OCI-LY1 (cell line): ENCODE results near the gene MXRA8.
A peak's percentile ranks its signal among the peaks of the same experiment; 100 is the strongest.
"Not testable (repeated sequence)": the region's sequence is repeated elsewhere in the genome, so short reads cannot be mapped to it uniquely, and the experiment has no call there.

Source experiments
- H2AFZ ChIP-seq: fragments of 200-600 bp; sonication (generic), shearing (Covaris generic); 2 replicates; pipeline ENCODE4 v1.6.0; 2014; ENCODE audit warnings: antibody characterized with exemption, mild to moderate bottlenecking, low read length
- H3F3A ChIP-seq: fragments of 200-600 bp; sonication (generic), shearing (Covaris generic); 2 replicates; pipeline ENCODE4 v1.6.0; 2014; ENCODE audit warnings: mild to moderate bottlenecking, antibody characterized with exemption, low read length, moderate library complexity; ENCODE audit not compliant: insufficient read depth
- H3K27ac ChIP-seq: fragments of 200-600 bp; sonication (generic); 2 replicates; pipeline ENCODE4 v1.5.1; 2014; ENCODE audit warnings: low read length, mixed run types, mild to moderate bottlenecking, low read depth; ENCODE audit not compliant: poor library complexity, severe bottlenecking
- H3K27me3 ChIP-seq: fragments of 200-600 bp; sonication (generic); 2 replicates; pipeline ENCODE4 v1.6.0; 2014; ENCODE audit warnings: antibody characterized with exemption, mild to moderate bottlenecking, low read length, moderate library complexity; ENCODE audit not compliant: insufficient read depth
- H3K36me3 ChIP-seq: fragments of 200-600 bp; sonication (generic); 2 replicates; pipeline ENCODE4 v1.6.1; 2014; ENCODE audit warnings: mild to moderate bottlenecking, antibody characterized with exemption, low read length, moderate library complexity, mixed read lengths; ENCODE audit not compliant: insufficient read depth
- H3K4me1 ChIP-seq: fragments of 200-600 bp; sonication (generic); 2 replicates; pipeline ENCODE4 v1.5.1; 2014; ENCODE audit warnings: mild to moderate bottlenecking, low read length, moderate library complexity; ENCODE audit not compliant: insufficient read depth, severe bottlenecking
- H3K4me2 ChIP-seq: fragments of 200-600 bp; sonication (generic), shearing (Covaris generic); 2 replicates; pipeline ENCODE4 v1.6.1; 2014; ENCODE audit warnings: low read length
- H3K4me3 ChIP-seq: fragments of 200-600 bp; sonication (generic); 2 replicates; pipeline ENCODE4 v1.5.1; 2014; ENCODE audit warnings: low read length, low read depth, mild to moderate bottlenecking, mixed read lengths; ENCODE audit not compliant: poor library complexity, severe bottlenecking
- H3K79me2 ChIP-seq: fragments of 200-600 bp; shearing (Covaris generic); 2 replicates; pipeline ENCODE4 v1.6.1; 2016; ENCODE audit warnings: mixed run types, low read length, mixed read lengths; ENCODE audit not compliant: insufficient read depth
- H3K9ac ChIP-seq: fragments of 200-600 bp; sonication (generic), shearing (Covaris generic); 2 replicates; pipeline ENCODE4 v1.6.1; 2014; ENCODE audit warnings: mild to moderate bottlenecking, low read length, mixed read lengths
- H3K9me2 ChIP-seq: fragments of 200-600 bp; sonication (generic), shearing (Covaris generic); 2 replicates; pipeline ENCODE4 v1.6.1; 2014; ENCODE audit warnings: low read depth, mild to moderate bottlenecking, low read length, mixed read lengths
- H3K9me3 ChIP-seq: fragments of 200-600 bp; shearing (Covaris generic); 2 replicates; pipeline ENCODE4 v1.6.1; 2014; ENCODE audit warnings: low read length, mixed read lengths
- H4K20me1 ChIP-seq: fragments of 200-600 bp; sonication (generic), shearing (Covaris generic); 2 replicates; pipeline ENCODE4 v1.6.0; 2016; ENCODE audit warnings: mild to moderate bottlenecking, low read length; ENCODE audit not compliant: insufficient read depth
- EZH2 ChIP-seq: fragments of 200-600 bp; sonication (generic), shearing (Covaris generic); IDR thresholded peaks from 2 replicates; pipeline ENCODE4 v1.8.0; 2017; ENCODE audit warnings: borderline replicate concordance, mixed run types, mild to moderate bottlenecking, antibody characterized with exemption, low read length, moderate library complexity, mixed read lengths
- TF ChIP-seq, protein P1 (sequence below): fragments of 200-600 bp; sonication (generic), shearing (Covaris generic); IDR thresholded peaks from 2 replicates; pipeline ENCODE4 v1.5.1; 2017; ENCODE audit warnings: mild to moderate bottlenecking, antibody characterized with exemption, low read length, moderate library complexity, mixed read lengths

Gene MXRA8

DNA sequence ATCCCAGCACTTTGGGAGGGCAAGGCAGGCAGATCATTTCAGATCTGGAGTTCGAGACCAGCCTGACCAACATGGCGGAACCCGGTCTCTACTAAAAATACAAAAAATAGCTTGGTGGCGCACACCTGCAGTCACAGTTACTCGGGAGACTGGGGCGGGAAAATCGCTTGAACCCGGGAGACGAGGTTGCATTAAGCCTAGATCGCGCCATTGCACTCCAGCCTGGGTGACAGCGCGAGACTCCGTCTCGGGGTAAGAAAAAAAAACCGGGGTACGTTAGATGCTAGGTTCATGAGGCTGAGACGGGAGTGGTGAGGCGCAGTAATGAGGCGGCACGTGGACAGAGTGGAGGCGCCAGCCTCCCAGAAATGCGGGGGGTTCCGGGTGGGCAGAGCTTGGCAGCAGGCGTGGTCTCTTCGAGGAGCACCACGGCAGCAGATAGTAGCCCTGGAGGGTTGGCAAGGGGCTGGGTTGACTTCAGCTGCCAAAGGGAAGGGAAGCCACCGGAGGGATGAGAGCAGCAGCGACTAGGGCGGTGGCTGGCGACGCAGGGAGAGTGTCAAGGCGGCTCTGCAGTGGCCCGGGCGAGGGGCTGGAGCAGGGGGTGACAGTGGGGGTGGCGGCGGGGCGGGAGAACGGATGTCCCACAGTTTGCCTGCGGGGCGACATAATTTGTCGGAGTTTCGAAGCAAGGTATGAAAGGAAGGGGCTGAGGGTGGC is 47.9 kb upstream of the MXRA8 start:
- Histone ChIP-seq H3K36me3 (peaks cover 65% of the 10 kb centered on the region), H3F3A (no peaks in the 10 kb centered on the region), H3K9me2 (no peaks in the 10 kb centered on the region), H3K4me1 (peaks cover 27% of the 10 kb centered on the region), H3K4me2 (peak overlapping the region; percentile 96), H2AFZ (no peak overlapping the region), H3K27ac (peak overlapping the region; percentile 13), H3K27me3 (no peaks in the 10 kb centered on the region), H3K9me3 (no peaks in the 10 kb centered on the region), H3K9ac (peak overlapping the region; percentile 86), H4K20me1 (no peaks in the 10 kb centered on the region), H3K79me2 (peaks cover 27% of the 10 kb centered on the region), H3K4me3 (peak overlapping the region; percentile 78)
- TF ChIP-seq, protein P1, sequence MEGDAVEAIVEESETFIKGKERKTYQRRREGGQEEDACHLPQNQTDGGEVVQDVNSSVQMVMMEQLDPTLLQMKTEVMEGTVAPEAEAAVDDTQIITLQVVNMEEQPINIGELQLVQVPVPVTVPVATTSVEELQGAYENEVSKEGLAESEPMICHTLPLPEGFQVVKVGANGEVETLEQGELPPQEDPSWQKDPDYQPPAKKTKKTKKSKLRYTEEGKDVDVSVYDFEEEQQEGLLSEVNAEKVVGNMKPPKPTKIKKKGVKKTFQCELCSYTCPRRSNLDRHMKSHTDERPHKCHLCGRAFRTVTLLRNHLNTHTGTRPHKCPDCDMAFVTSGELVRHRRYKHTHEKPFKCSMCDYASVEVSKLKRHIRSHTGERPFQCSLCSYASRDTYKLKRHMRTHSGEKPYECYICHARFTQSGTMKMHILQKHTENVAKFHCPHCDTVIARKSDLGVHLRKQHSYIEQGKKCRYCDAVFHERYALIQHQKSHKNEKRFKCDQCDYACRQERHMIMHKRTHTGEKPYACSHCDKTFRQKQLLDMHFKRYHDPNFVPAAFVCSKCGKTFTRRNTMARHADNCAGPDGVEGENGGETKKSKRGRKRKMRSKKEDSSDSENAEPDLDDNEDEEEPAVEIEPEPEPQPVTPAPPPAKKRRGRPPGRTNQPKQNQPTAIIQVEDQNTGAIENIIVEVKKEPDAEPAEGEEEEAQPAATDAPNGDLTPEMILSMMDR = no peak
- no peak for TF ChIP-seq EZH2

DNA sequence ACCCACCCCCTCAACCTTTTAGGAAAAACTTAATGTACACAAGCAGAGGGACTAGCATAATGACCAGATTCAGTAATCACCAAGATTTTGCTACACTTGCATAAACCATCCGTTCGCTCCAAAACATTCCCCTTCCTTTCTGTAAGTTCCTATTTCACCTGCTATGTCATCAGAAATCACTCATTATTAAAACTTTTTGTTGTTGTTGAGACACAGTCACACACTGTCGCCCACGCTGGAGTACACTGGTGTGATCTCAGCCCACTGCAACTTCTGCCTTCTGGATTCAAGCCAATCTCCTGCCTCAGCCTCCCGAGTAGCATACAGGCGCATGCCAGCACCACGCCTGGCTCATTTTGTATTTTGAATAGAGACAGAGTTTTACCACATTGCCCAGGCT is 45.3 kb upstream of the MXRA8 start:
- Histone ChIP-seq H3K4me1 (peaks cover 40% of the 10 kb centered on the region), H3K27me3 (no peaks in the 10 kb centered on the region), H3F3A (no peaks in the 10 kb centered on the region), H4K20me1 (no peaks in the 10 kb centered on the region), H3K9me3 (no peaks in the 10 kb centered on the region), H3K4me2 (no peak overlapping the region), H2AFZ (no peak overlapping the region), H3K4me3 (no peak overlapping the region), H3K79me2 (peaks cover 36% of the 10 kb centered on the region), H3K36me3 (peaks cover 70% of the 10 kb centered on the region), H3K9ac (no peak overlapping the region), H3K27ac (no peak overlapping the region), H3K9me2 (no peaks in the 10 kb centered on the region)
- TF ChIP-seq, protein P1 = no peak
- no peak for TF ChIP-seq EZH2

DNA sequence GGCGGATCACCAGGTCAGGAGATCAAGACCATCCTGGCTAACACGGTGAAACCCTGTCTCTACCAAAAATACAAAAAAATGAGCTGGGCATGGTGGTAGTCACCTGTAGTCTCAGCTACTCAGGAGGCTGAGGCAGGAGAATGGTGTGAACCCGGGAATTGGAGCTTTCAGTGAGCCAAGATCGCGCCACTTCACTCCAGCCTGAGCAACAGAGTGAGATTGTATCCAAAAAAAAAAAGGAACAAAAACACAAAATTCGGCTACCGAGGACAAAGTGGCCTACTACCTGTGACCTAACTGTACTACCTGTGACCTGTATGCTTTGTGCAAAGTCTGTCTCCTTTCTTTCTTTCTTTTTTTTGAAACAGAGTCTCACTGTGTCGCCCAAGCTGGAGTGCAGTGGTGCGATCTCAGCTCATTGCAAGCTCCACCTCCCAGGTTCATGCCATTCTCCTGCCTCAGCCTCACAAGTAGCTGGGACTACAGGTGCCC is 44.6 kb upstream of the MXRA8 start:
- H3F3A ChIP-seq, H3K27me3 ChIP-seq, H3K9me3 ChIP-seq, H4K20me1 ChIP-seq, H3K27ac ChIP-seq, H3K4me3 ChIP-seq, H3K4me2 ChIP-seq, H2AFZ ChIP-seq, H3K9me2 ChIP-seq, H3K9ac ChIP-seq: not testable (repeated sequence)
- Histone ChIP-seq H3K4me1 (peaks cover 38% of the 10 kb centered on the region), H3K36me3 (peaks cover 71% of the 10 kb centered on the region), H3K79me2 (peaks cover 38% of the 10 kb centered on the region)
